PFSK-1 (cell line): ENCODE measurements around the gene FOXP4.

Source experiments
- FOXP2 ChIP-seq: optimal IDR thresholded peaks from 2 replicates; pipeline ENCODE3; 2011; ENCODE audit warnings: borderline replicate concordance, control low read depth, inconsistent platforms; ENCODE audit not compliant: insufficient read depth; ENCODE audit errors: extremely low read length, extremely low read depth
- POLR2AphosphoS5 ChIP-seq: IDR thresholded peaks from 2 replicates; pipeline ENCODE4 v1.6.1; 2012; ENCODE audit warnings: low read depth, mild to moderate bottlenecking, control low read depth, low read length, moderate library complexity
- REST ChIP-seq, 2 experiments: IDR thresholded peaks; 2 replicates each; pipeline versions ENCODE4 v1.6.1 to v1.8.0; 2011 to 2012; ENCODE audit warnings: low read depth in 2 of 2, low read length in 2 of 2, control low read depth in 1 of 2, inconsistent platforms in 1 of 2, mild to moderate bottlenecking in 1 of 2, moderate library complexity in 1 of 2; ENCODE audit not compliant: insufficient read depth in 1 of 2
- SIN3A ChIP-seq: IDR thresholded peaks from 2 replicates; pipeline ENCODE4 v1.6.1; 2012; ENCODE audit warnings: mild to moderate bottlenecking, low read length, moderate library complexity, borderline replicate concordance; ENCODE audit not compliant: insufficient read depth
- TAF1 ChIP-seq: IDR thresholded peaks from 2 replicates; pipeline ENCODE4 v1.6.1; 2012; ENCODE audit warnings: low read length, control low read depth, borderline replicate concordance; ENCODE audit not compliant: insufficient read depth

DNA sequence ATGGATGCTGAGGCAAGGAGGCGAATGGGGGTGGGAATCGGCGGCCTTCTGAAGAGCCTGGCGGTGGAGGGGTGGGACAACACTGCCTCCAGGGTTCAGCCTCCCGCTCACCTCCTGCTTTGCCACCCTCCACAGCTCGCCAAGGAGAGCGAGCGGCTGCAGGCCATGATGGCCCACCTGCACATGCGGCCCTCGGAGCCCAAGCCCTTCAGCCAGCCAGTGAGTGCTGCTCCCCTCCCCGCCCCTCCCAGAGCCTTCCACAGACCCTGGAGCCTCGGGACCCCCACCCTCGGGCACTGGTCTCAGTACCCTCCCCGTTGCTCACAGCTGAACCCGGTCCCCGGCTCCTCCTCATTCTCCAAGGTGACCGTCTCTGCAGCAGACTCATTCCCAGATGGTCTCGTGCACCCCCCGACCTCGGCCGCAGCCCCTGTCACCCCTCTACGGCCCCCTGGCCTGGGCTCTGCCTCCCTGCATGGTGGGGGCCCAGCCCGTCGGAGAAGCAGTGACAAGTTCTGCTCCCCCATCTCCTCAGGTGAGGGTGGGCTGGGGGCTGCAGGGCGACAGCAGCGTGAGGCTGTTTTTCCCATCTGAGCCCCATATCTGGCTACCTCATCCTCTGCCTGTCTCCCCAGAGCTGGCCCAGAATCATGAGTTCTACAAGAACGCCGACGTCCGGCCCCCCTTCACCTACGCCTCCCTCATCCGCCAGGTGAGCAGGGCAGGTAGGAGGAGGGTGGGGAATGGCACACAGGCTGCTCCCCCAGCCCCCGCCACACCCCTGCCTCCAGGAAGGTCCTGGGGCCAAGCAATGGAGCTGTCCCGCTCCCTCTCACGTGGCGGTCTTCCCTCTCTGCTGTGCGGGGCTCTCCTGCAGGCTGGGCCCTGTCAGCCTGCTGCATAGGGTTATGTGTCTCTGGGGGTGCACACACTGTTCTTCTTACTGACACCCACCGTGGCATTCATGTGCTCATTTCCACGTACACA lies 43.7 kb downstream of the FOXP4 start:
- no peak for TF ChIP-seq POLR2AphosphoS5
- TF ChIP-seq SIN3A, result no peak
- no peak for TF ChIP-seq TAF1
- no peak for TF ChIP-seq REST (IDR thresholded peaks at IDR 0.05; ENCODE audit: insufficient read depth in 1 of 2, low read depth in 2 of 2, low read length in 2 of 2)
- no peak for TF ChIP-seq FOXP2
